Endothelial cell (in vitro differentiated cells): ENCODE data around the gene VRK1. TPM values are rescaled to one million over a fixed set of nuclear protein-coding genes. Genes with fewer than 3 reads are reported as not detected.

Experiments used
- DNase-seq: peaks from one replicate; pipeline ENCODE4 v3.0.0; 2021; ENCODE audit warnings: low spot score
- H3K27ac Mint-ChIP-seq: one replicate; pipeline ENCODE4 v1.8.0; 2021; ENCODE audit warnings: mixed read lengths, inconsistent platforms; ENCODE audit not compliant: unreplicated experiment
- H3K27me3 Mint-ChIP-seq: one replicate; pipeline ENCODE4 v1.8.0; 2021; ENCODE audit warnings: mild to moderate bottlenecking, moderate library complexity, mixed read lengths, inconsistent platforms; ENCODE audit not compliant: unreplicated experiment
- H3K36me3 Mint-ChIP-seq: one replicate; pipeline ENCODE4 v1.8.0; 2021; ENCODE audit warnings: mild to moderate bottlenecking, low read depth, mixed read lengths, inconsistent platforms; ENCODE audit not compliant: unreplicated experiment
- H3K4me1 Mint-ChIP-seq: one replicate; pipeline ENCODE4 v1.8.0; 2021; ENCODE audit warnings: mild to moderate bottlenecking, mixed read lengths, inconsistent platforms; ENCODE audit not compliant: unreplicated experiment
- H3K4me3 Mint-ChIP-seq: one replicate; pipeline ENCODE4 v1.8.0; 2021; ENCODE audit warnings: mild to moderate bottlenecking, mixed read lengths, inconsistent platforms; ENCODE audit not compliant: unreplicated experiment
- H3K9me3 Mint-ChIP-seq: one replicate; pipeline ENCODE4 v1.8.0; 2021; ENCODE audit warnings: mixed read lengths, inconsistent platforms; ENCODE audit not compliant: unreplicated experiment
- CTCF ChIP-seq: fragments of 200-600 bp; sonication (generic); IDR thresholded peaks from one replicate; pipeline ENCODE4 v1.5.0; 2021; ENCODE audit warnings: antibody characterized with exemption; ENCODE audit not compliant: unreplicated experiment
- total RNA-seq: library from RNA; stranded (reverse); fragmentation: NEBNext Ultra II Directional; extraction: Animal tissue kit (Norgen Biotek cat#: 25700); gene quantifications from one replicate; pipeline ENCODE4 v1.2.1, GENCODE V29; 2021; ENCODE audit not compliant: unreplicated experiment

The VRK1 gene
- total RNA-seq, 1 donor from 2014 or later = 32.0 TPM

- no peaks in the 10 kb centered on the region for H3K27me3 Mint-ChIP-seq
Measured at GRCh38 chr14:96827290-96827689, 30.1 kb downstream of the VRK1 start.

GRCh38 chr14:96829791-96830190, 32.6 kb downstream of the VRK1 start:
- H3K4me3 Mint-ChIP-seq = no peak overlapping the region
- TF ChIP-seq CTCF = no peak
- H3K4me1 Mint-ChIP-seq = no peaks in the 10 kb centered on the region
- no peak for DNase-seq
- H3K36me3 Mint-ChIP-seq = no peaks in the 10 kb centered on the region
- no peaks in the 10 kb centered on the region for H3K27me3 Mint-ChIP-seq
- no peak overlapping the region for H3K27ac Mint-ChIP-seq
- H3K9me3 Mint-ChIP-seq = no peaks in the 10 kb centered on the region

More at GRCh38 chr14:96827290-96827689, 30.1 kb downstream of the VRK1 start:
- Mint-ChIP-seq H3K27ac (no peak overlapping the region), H3K36me3 (no peaks in the 10 kb centered on the region), H3K4me1 (no peaks in the 10 kb centered on the region), H3K9me3 (no peaks in the 10 kb centered on the region), H3K4me3 (no peak overlapping the region)
- no peak for DNase-seq
- no peak for TF ChIP-seq CTCF

- no peak overlapping the region for H3K27ac Mint-ChIP-seq
- no peaks in the 10 kb centered on the region for H3K36me3 Mint-ChIP-seq
- H3K27me3 Mint-ChIP-seq = no peaks in the 10 kb centered on the region
- no peaks in the 10 kb centered on the region for H3K4me1 Mint-ChIP-seq
- H3K4me3 Mint-ChIP-seq = no peak overlapping the region
- DNase-seq = no peak
- TF ChIP-seq CTCF = no peak
- H3K9me3 Mint-ChIP-seq = no peaks in the 10 kb centered on the region
Measured at GRCh38 chr14:96830946-96831345, 33.8 kb downstream of the VRK1 start.

GRCh38 chr14:96832351-96832750, 35.2 kb downstream of the VRK1 start:
- no peak for TF ChIP-seq CTCF
- Mint-ChIP-seq H3K4me3 (no peak overlapping the region), H3K27me3 (no peaks in the 10 kb centered on the region), H3K36me3 (peaks cover 4% of the 10 kb centered on the region), H3K4me1 (no peaks in the 10 kb centered on the region), H3K27ac (no peak overlapping the region), H3K9me3 (no peaks in the 10 kb centered on the region)
- no peak for DNase-seq

GRCh38 chr14:96838449-96838848, 41.3 kb downstream of the VRK1 start:
- TF ChIP-seq CTCF = no peak
- no peak overlapping the region for H3K27ac Mint-ChIP-seq
- no peaks in the 10 kb centered on the region for H3K9me3 Mint-ChIP-seq
- H3K4me3 Mint-ChIP-seq = no peak overlapping the region
- H3K4me1 Mint-ChIP-seq = no peaks in the 10 kb centered on the region
- no peak for DNase-seq
- H3K27me3 Mint-ChIP-seq = no peaks in the 10 kb centered on the region
- peaks cover 4% of the 10 kb centered on the region for H3K36me3 Mint-ChIP-seq
